IPS-15b (cell line): ENCODE results near the gene SAMHD1.
"Not testable (repeated sequence)": the region's sequence is repeated elsewhere in the genome, so short reads cannot be mapped to it uniquely, and the experiment has no call there.

ENCODE experiments used
- H3K27me3 ChIP-seq: one replicate; pipeline ENCODE4 v1.6.1; 2013; ENCODE audit warnings: low read length; ENCODE audit not compliant: control insufficient read depth, insufficient read depth
- H3K36me3 ChIP-seq: one replicate; pipeline ENCODE4 v1.6.1; 2013; ENCODE audit warnings: low read length; ENCODE audit not compliant: control insufficient read depth, insufficient read depth
- H3K4me1 ChIP-seq: one replicate; pipeline ENCODE4 v1.6.1; 2013; ENCODE audit warnings: mild to moderate bottlenecking, low read length; ENCODE audit not compliant: control insufficient read depth, insufficient read depth
- H3K4me3 ChIP-seq: one replicate; pipeline ENCODE4 v1.5.1; 2013; ENCODE audit warnings: low read depth, low read length
- H3K9ac ChIP-seq: one replicate; pipeline ENCODE4 v1.6.1; 2013; ENCODE audit warnings: low read depth, mild to moderate bottlenecking, low read length
- H3K9me3 ChIP-seq: one replicate; pipeline ENCODE4 v1.6.1; 2013; ENCODE audit warnings: mild to moderate bottlenecking, low read length; ENCODE audit not compliant: control insufficient read depth, insufficient read depth

Gene SAMHD1

GRCh38 chr20:36841030-36841429 lies 110.5 kb downstream of the SAMHD1 start:
- H3K9ac ChIP-seq, H3K9me3 ChIP-seq, H3K36me3 ChIP-seq, H3K4me3 ChIP-seq, H3K27me3 ChIP-seq: not testable (repeated sequence)
- peaks cover 10% of the 10 kb centered on the region for H3K4me1 ChIP-seq
